Measurements from ENCODE around the gene SEMA3B.
"Not testable (repeated sequence)": the region's sequence is repeated elsewhere in the genome, so short reads cannot be mapped to it uniquely, and the experiment has no call there.

The SEMA3B gene

DNA sequence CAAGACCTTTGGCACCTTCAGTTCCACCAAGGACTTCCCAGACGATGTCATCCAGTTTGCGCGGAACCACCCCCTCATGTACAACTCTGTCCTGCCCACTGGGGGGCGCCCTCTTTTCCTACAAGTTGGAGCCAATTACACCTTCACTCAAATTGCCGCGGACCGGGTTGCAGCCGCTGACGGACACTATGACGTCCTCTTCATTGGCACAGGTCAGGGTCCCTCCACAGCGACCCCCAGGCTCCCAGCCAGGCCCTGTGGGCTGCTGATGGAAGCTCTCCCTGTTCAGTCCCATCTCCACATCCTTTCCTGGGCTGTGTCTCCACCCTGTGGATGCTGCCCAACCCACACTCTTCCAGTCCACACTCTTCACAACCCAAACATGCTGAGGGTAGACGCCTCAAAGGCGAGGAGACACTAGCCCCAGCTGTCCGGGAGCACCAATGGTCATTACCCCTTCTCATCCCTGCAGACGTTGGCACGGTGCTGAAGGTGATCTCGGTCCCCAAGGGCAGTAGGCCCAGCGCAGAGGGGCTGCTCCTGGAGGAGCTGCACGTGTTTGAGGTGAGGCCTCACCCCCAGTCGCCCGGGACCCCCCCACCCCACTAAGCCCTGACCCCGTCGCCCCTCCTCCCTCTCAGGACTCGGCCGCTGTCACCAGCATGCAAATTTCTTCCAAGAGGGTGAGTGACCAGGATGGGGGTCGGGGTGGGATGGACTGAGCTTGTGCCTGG is 5.6 kb downstream of the SEMA3B start:
- peak; percentile 69 for DNase-seq

DNA sequence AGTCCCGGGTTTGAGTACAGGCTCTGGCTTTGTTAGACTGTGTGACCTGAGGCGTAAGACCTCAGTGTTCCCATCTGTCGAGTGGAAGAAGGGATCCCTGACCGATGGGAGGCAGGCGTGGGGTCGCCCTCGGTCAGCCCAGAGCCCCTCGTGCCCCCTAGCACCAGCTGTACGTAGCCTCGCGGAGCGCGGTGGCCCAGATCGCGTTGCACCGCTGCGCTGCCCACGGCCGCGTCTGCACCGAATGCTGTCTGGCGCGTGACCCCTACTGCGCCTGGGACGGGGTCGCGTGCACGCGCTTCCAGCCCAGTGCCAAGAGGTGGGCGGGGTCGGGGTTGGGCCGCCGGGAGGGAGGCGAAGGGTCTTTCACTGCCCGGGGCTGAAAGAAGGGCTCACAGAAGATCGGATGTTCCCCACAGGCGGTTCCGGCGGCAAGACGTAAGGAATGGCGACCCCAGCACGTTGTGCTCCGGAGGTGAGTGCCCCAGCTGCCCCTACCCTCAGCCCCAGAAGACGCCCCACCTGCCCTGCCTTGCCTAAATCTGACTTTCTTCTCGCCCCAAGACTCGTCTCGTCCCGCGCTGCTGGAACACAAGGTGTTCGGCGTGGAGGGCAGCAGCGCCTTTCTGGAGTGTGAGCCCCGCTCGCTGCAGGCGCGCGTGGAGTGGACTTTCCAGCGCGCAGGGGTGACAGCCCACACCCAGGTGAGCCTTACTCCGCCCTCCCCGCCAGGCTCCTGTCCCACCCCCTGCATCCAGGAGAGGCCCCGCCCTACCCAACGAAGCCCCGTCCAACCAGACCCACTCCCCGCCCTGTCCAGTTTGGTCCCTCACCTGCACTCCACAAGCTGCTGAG is 6.4 kb downstream of the SEMA3B start:
- no peak for DNase-seq

DNA sequence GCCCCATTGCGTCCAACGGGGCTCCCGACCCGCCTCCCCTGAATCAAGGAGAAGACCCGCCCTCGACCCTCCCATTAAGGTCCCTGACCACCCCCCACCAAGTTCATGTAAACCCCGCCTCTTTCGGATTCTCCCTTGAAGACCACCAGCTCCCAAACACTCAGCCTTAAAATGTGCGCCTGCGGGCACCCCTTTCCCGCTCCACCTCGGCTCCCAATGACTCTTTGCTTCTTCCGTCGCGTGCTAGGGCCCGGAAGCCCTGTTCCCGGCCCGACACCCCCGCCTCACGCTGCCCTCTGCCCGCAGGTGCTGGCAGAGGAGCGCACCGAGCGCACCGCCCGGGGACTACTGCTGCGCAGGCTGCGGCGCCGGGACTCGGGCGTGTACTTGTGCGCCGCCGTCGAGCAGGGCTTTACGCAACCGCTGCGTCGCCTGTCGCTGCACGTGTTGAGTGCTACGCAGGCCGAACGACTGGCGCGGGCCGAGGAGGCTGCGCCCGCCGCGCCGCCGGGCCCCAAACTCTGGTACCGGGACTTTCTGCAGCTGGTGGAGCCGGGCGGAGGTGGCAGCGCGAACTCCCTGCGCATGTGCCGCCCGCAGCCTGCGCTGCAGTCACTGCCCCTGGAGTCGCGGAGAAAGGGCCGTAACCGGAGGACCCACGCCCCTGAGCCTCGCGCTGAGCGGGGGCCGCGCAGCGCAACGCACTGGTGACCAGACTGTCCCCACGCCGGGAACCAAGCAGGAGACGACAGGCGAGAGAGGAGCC is 7.2 kb downstream of the SEMA3B start:
- peak; percentile 41 for DNase-seq

DNA sequence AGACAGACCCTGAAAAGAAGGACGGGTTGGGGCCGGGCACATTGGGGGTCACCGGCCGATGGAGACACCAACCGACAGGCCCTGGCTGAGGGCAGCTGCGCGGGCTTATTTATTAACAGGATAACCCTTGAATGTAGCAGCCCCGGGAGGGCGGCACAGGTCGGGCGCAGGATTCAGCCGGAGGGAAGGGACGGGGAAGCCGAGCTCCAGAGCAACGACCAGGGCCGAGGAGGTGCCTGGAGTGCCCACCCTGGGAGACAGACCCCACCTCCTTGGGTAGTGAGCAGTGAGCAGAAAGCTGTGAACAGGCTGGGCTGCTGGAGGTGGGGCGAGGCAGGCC is 7.8 kb downstream of the SEMA3B start:
- no peak for DNase-seq

DNA sequence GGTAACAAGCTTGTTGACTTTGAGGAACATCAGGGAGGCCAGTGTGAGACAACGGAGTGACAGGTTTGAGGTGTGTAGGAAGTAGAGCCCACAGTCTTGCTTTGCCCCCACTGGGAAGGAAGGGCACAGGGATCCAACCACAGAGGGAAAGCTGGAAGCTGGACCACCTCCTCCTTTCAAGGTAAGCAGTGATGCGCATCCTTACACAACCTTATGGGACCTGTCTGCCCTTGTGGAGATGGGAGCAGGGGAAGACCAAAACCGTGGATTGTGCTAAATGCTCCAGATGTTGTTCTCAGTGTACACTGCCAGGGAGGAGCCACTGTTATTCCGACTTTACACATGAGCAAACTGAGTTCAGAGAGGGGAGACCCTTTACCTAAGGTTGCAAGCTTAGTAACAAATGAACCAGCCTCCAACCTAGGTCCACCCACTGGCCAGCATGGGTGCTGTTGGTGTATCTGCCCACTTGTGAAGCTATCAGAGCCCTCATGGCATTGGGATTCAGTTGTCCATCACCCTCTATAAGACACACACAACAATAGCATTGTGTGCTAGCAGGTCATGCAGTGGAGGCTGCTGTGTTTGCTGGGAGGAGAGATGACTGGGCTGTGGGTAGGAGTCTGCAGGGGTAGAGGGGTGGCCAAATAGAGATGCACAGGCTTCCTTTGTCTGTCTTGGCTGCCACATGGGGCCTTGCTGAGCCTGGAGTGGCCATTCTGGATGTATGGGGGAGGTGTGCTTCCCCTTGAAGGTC is 9.4 kb downstream of the SEMA3B start:
- DNase-seq: no peak

DNA sequence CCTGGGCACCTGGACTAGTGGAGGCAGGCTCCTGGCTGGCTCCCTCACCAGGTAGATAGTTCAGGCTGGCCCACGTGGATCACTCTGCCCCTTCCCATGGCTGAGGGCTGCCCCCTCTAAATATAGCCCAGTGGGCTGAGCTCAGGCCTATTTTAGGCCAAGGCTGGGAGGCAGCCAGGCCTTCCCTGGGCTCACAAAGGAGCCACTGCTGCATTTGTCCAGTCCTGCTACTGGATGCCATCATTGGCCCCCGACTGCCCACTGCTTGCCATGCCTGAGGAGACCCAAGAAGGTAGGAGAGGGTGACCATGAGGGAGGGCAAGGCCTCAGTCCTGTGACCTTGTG is 9.9 kb downstream of the SEMA3B start, which contains the start of gene LSMEM2:
TSS of gene LSMEM2 (plus strand) at position 208 of the 345 bp plus-strand sequence. CDS start at position 235, 27 bp downstream.
- no peak for DNase-seq

DNA sequence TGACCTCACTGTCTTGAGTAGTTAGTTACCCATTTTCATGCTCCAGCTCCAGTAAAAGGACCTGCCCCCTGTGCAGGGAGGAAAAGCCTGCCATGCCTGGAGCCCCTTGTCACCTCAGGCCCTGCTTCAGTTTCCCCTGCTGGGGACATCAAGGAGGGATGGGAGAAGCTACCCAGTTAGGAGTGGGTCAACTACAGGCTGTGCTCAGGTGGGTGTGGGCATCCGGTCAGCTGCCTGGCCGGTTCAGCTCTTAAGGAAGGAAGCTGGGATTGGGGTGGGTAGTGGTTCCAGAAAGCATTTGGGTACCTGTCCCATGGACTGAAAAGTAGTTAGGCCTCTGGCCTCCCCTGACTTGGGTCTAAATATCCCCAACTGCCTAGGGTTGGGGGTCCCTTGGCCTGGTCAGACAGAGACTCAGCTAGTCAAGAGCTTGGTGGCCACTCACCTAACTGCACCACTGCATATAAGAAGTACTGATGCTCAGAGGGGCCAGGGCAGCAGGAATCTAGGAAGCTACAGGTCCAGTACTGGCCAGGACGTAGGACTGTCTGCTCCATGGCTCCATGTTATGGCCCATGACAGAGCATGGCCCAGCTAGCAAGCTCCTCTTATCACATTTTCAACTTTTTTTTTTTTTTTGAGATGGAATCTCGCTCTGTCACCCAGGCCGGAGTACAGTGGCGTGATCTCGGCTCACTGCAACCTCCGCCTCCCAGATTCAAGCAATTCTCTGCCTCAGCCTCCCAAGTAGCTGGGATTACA is 10.5 kb downstream of the SEMA3B start:
- DNase-seq: no peak

DNA sequence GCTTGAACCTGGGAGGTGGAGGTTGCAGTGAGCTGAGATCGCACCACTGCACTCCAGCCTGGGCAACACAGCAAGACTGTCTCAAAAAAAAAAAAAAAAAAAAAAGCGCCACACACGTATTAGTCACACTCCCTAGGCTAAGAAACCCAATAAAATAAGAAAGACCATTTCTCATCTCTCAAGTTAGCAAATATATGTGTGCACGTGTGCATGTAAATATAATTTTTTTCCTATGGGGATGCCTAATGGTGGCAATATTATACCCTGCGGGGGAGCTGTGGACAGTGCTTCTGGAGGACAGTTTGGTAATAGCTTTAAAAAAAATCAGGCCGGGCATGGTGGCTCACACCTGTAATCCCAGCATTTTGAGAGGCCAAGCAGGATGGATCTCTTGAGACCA is 15.2 kb downstream of the SEMA3B start:
- not testable (repeated sequence) for DNase-seq

DNA sequence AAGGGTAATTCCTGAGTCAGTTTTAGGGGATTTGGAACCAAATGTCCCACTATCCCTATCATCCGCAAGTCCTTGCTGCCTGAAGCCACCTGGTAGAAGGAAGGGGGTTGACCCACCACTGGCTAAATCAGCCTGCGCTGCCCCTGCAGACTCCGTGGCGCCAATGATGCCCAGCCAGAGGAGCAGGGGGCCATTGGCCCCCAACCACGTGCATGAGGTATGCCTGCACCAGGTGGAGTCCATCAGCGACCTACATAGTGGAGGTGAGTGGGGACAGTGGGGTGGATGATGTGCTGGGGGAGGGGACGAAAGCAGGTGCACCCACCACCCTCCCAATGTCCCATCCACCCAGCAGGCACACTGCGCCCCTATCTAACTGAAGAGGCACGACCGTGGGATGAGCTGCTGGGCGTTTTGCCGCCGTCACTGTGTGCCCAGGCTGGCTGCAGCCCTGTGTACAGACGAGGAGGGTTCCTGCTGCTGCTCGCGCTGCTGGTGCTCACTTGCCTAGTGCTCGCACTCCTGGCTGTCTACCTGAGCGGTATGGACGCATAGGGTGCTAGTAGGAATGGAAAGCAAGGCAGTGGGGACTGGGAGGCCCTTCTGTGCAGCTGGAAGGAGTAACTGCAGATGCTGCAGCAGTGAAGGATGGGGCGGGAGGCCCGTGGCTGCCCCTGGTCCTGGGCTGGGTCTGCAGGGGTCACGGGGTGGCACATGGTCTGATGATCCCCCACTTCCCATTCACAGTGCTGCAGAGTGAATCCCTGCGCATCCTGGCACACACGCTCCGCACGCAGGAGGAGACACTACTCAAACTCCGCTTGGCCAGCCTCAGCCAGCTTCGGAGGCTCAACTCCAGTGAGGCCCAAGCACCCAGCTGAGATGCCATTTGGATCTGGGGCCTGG is 17.6 kb downstream of the SEMA3B start:
- no peak for DNase-seq

DNA sequence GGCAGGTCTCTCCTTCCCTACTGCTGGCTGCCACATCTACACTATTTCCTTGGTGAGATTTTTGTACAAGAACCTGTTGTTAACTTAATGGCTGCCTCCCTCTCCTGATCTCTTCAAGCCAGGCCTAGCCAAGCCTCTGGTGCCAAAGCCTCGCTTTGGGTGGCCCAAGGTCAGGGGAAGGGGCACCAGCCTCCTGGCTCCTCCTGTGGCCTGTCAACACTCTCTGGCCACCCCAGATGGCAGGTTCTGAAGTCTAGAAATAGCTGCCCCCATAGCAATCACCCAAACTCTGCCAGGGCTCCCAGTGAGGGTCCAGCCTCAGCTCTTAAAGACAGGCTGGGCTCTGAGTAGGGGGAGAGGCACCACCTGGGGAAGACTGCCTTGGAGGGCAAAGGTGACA is 18.3 kb downstream of the SEMA3B start:
- no peak for DNase-seq

DNA sequence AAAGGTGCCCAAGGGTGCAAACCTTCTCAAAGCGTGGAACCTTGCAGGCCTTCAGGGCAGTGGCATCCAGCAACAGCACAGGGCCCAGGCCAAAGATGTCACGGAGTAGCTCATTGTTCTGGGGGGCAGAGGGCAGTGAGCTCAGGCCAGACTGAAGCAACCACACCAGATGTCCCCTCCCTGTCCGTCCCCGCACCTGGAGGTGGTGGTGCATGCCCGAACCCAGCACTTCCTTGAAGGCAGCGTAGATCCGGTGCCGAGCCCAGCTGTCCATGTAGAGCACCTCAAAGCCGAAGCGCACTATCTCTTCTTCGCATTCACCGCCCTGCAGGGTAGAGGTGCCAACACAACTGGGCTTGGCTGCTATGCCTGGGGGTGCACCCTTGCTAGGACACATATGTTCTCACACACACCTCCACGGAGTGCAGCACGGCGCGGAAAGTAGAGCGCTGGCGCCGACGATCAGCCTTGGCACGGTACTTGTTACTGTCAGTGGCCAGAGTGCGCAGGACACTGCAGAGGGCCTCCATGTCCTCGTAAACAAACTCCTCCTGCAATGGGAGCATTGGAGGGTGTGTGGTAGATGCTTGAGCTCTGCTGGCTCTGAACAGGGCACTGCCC is 19.6 kb downstream of the SEMA3B start:
- DNase-seq: no peak

DNA sequence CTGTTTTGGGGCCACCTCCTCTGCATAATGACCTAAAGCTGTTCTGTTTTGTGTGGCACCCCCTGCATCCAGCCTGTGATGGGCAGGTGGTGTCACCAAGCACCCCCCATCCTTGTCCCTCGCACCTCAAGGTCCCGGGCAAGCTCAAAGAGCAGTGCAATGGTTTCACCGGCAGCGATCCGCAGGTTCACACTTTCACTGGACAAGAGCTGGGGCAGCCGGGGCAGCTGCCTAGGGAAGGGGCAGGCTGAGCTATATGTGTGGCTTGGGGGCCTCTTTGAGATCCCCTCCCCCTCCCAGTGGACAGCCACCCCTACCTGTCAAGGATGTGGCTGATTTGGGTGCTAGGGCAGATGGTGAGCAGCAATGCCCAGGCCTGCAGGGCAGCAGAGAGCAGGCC is 20.2 kb downstream of the SEMA3B start:
- DNase-seq: no peak

DNA sequence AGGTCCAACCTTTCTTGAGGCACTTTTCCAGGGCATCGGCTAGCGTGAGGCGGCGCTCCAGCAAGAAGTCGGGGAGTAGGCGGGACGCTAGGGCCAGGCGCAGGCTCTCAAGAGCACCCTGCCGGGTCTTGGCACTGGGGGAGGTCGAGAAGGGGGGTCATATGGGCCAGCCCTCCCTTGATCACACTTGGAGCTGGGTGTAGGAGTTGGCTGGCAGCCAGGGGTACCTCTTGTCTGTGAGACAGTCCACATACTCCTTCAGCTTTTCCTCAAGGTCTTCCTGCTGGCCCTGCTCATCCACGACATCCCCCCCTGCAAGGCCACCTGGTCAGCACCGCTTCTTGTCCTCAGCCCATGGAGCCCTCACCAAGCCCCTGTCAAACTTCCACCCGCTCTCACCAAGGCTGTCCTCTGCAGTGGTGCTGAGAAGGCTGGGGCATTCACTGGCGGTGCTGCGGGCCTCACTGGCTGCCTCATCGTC is 21.3 kb downstream of the SEMA3B start:
- no peak for DNase-seq

DNA sequence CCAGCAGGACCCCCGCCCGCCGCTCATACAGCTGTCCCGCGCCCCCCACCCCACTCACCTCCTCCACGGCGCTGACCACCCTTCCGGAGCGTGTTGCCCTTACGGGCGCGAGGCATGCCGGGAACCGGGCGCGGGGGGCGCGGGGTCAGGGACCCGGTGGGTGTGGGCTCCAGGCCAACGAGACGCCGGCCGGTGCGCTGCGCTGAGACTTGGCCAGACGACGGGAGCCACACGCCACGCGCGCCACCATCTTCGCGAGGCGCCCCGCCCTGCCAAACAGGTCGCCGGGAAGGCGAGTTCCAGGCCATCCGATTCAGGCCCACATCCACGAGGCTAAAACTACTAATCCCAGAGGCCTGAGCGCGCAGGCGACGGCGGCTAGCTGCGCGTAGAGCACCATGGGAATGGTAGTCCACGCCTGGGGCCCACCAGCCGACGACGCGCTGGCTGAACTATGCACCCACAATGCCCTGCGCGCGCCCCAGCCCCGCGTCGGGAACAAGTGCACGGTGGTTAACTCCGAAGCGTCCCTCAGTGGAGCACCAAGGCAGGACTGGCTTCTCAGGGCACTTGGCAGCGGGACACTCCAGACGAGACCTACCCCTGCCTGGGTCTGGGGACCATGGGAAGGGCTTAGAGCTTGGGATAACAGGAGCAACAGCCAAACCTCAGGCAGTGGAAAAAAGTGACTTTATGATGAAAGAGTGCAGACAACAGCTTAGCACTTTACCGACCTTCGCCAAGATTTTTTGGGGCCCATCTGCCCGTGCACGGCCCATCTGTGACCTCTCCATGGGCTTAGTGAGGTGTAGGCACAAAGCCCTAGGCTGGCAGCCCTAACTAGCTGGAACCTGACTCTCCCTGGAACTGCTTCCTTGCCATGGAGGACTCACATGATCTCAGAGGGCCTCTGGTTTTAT is 23.5 kb downstream of the SEMA3B start, which contains the start of gene IFRD2:
TSS of gene IFRD2 (minus strand) at position 271 of the 920 bp plus-strand sequence. CDS start at position 116, 155 bp downstream.
- DNase-seq: peak; percentile 92

DNA sequence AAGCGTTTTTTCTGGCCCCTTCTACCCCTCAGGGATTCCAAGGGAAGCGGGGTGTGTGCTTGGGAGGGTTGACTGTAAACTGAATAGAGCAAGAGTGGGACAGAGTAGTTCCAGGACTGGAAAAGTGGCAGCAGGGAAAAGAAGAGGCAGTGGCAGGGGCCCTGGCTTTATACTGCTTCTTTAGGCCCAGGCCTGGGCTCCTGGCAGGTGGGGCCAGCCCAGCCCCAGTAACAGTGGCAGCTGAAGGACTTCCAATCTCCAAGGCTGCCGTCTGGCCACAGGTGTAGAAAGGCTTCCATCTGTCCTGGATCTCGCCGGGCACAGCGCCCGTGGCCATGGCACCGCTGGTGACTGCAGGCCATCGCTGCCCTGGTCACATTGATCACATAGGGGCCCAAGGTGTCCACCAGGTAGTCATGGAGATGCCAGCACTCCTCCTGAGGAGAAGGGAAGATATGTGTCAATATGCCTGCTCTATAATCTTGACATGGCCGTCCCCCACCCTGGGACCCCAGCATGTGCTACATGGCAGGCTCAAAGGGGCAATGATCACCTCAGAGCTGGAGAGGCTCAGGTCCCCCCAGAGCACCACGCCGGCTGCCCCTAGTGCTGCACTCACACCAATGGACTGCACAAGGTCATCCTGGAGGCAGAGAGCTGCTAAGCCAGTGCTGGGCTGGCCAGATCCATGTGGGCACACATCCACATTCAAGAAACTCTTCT is 24.3 kb downstream of the SEMA3B start:
- DNase-seq: no peak

DNA sequence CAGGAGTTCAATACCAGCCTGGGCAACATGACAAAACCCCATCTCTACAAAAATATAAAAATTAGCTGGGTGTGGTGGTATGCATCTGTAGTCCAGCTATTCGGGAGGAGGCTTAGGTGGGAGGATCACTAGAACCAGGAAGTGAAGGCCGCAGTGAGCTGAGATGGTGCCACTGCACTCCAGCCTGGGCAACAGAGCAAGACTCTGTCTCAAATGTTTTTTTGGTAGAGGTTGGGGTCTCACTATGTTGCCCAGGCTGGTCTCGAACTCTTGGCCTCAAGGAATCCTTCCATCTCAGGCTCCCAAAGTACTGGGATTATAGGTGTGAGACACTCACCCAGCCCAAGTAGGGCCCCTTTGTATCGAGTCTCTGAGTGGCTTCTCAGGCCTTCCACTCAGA is 25.1 kb downstream of the SEMA3B start:
- no peak for DNase-seq

DNA sequence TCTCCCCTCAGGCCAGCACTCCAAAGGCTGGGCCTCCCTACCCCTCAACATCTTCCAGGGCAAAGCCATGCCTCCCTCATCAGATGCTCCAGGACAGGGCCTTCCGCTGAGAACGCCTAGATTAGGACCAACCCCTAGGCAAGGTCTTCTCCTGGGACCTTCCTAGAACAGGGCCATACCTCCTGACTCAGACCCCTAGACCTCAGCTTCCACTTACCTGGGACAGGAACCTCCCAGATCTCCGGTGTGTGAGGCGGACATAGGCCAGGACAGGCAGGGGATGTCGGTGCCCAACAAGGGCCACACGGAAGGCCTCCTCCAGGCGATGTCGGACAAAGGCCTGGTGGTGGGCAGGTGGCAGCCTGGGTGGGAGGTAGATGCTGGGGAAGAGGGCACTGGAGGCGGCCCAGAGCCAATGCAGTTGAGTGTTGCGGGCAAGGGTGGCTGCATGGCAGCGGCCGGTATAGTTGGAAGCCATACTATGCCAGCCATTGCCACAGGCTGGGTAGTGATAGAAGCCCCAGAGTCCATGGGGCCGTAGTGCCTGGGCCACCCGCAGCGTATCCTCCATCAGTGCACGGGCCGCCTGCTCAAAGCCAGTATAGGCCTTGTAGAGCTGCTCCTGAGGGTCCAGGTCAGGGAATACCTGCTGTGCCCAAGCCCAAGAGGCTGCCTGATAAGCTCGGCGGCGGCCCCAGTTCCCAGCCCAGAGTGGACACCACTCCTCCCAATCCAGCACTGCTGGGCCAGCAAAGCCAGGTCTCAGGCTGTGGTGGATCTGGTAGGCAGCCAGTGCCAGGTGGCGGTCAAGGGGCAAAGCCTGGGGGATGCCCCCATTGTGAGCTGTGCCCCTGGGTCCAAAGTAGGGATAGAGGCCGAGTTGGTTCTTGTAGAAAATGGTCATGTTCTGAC is 25.8 kb downstream of the SEMA3B start:
- DNase-seq: no peak

All from activated T-cell treated with anti-CD3 and anti-CD28 coated beads, Interleukin-2, amount 50 U/mL, for 1 hour (primary cell).